ENCODE measurements around the gene LINC01488. TPM values are rescaled to one million over a fixed set of nuclear protein-coding genes. Genes with fewer than 3 reads are reported as not detected.
A peak's percentile ranks its signal among the peaks of the same experiment; 100 is the strongest.

LINC01488 gene
- total RNA-seq, 2 donors from 2014 or later, result not detected

- intact Hi-C loops (cut with DNase I), result no loop called here
- DNase-seq (ENCODE audit: low spot score), result peak; percentile 25
Measured at GRCh38 chr11:69498614-69499175, 17.2 kb downstream of the LINC01488 start.

GRCh38 chr11:69499186-69499917 lies 17.9 kb downstream of the LINC01488 start:
- intact Hi-C loops (cut with DNase I), result no loop called here
- DNase-seq (ENCODE audit: low spot score), result peak; percentile 69

- intact Hi-C loops (cut with DNase I), result loop anchor here in 1 of 2 donors (10.0 kb wide), 1 partner anchor 1905 kb away; no protein-coding TSS in a partner anchor
- no peak for DNase-seq (ENCODE audit: low spot score)
Measured at GRCh38 chr11:69499918-69500284, 18.4 kb downstream of the LINC01488 start.

DNA sequence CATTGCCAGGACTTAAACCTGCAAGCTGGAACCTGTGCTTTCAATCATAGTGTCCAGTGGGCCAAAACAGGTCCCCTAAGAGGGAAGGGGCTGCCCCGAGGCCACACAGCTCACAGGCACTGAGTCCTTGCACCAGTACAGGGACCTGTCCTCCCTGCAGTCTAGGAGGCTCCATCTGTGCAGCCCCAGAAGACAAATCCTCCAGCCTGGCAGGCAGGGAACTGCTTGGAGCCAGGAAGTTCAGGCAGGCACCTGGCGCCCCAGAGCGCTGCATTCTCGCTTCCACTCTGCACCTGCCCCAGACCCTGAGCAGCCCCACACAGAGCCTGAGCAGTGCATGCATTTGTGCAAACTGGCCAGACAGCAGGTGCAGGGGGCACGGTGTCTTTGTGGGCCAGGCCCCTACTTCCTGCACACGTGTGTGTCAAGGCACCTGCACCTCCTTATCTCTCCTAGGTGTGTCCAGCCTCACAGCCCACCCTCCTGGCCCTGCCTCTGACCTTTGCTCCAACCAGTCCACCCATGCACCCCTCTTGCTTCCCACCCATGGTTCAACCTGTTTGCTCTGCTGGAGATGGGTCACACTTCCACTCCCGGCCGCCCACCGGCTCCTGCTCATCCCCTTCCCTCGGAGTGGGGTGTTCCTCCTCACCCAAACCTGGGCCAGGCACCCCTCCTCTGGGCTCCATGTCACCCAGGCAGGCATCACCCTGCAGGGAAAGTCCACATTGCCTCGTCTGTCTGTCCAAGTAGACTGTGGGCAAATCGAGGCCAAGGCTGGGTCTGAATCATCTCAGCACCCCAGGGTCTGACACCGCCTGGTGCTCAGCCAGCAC lies 19.0 kb downstream of the LINC01488 start:
- DNase-seq (ENCODE audit: low spot score), result peak; percentile 72
- intact Hi-C loops (cut with DNase I), result loop anchor here in 1 of 2 donors (10.0 kb wide), 1 partner anchor 1904 kb away; no protein-coding TSS in a partner anchor

GRCh38 chr11:69501121-69501489 lies 19.6 kb downstream of the LINC01488 start:
- intact Hi-C loops (cut with DNase I), result loop anchor here in 1 of 2 donors (10.0 kb wide), 1 partner anchor 1904 kb away; no protein-coding TSS in a partner anchor
- no peak for DNase-seq (ENCODE audit: low spot score)

DNA sequence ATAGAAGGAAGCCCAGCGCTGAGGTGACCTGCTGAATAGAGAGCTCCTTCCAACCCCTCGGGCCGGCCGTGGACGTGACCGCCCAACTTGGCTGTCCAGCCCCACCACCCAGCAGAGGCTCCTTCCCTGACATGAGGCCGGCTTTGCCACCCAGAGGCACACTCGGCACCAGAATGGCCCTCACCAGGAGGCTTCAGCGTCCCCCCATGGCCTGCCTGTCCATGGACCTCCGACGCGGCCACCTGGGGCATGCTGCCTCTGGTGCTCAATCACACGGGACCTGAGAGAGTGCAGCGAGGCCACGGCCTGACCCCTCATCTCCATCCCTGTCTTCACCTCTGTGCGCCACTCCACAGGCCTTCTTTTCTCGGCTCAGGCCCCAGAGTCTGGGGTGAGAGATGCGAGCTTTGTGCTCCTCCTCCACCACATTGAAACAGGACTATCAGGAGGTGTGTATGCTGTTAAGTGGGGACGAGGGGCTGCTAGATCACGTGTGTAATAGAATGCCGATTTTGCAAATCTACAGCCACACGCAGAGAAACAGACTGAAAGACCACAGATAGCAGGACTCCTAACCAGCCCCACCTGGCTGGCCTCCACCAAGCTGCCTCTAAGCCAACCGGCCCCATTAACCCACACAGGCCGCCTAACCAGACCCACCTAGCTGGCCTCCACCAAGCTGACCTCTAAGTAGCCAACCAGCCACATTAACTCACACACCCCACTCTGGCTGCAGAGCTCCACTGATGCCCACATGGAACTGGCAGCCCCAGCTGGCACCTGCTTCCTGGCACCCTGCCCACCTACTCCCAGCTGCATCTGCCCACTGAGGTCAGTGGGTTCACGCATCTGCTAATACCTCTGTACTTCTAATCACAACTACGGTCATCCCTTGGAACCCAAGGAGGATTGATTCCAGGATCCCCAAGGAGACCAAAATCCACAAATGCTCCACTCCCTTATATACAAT lies 20.7 kb downstream of the LINC01488 start:
- intact Hi-C loops (cut with DNase I), result loop anchor here in 1 of 2 donors (10.0 kb wide), 1 partner anchor 1903 kb away; no protein-coding TSS in a partner anchor
- DNase-seq (ENCODE audit: low spot score), result peak; percentile 62

DNA sequence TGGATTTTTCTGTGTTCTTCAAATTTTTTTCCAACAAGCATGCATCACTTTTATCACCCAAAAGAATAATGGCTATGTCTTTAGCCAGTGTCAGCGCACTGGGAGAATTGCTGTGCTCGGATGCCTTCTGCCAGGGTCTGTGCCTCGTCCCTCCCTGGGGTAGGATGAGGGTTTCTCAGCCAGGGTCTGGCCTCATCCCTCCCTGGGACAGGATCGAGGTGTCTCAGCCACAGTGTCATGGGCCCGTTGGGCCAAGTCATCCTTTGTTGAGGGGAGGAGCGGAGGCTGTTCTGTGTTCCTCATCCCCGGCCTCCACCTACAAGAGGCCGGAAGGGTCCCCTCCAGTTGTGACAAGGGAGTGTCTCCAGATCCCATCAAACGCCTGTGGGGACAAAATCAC lies 22.7 kb downstream of the LINC01488 start:
- intact Hi-C loops (cut with DNase I), result loop anchor here in 1 of 2 donors (10.0 kb wide), 1 partner anchor 1901 kb away; no protein-coding TSS in a partner anchor
- DNase-seq (ENCODE audit: low spot score), result peak; percentile 40

GRCh38 chr11:69504576-69505335 lies 23.3 kb downstream of the LINC01488 start:
- intact Hi-C loops (cut with DNase I), result loop anchor here in 1 of 2 donors (10.0 kb wide), 1 partner anchor 1900 kb away; no protein-coding TSS in a partner anchor

GRCh38 chr11:69508974-69509373 lies 27.5 kb downstream of the LINC01488 start:
- DNase-seq (ENCODE audit: low spot score), result peak; percentile 62
- intact Hi-C loops (cut with DNase I), result loop anchor here in 1 of 2 donors (10.0 kb wide), 1 partner anchor 1896 kb away; no protein-coding TSS in a partner anchor

More at GRCh38 chr11:69504576-69505335, 23.3 kb downstream of the LINC01488 start:
- DNase-seq (ENCODE audit: low spot score), result peak; percentile 68

- DNase-seq (ENCODE audit: low spot score), result peak; percentile 61
- intact Hi-C loops (cut with DNase I), result loop anchor here in 1 of 2 donors (10.0 kb wide), 1 partner anchor 1895 kb away; no protein-coding TSS in a partner anchor
Measured at GRCh38 chr11:69509381-69509780, 27.9 kb downstream of the LINC01488 start.

DNA sequence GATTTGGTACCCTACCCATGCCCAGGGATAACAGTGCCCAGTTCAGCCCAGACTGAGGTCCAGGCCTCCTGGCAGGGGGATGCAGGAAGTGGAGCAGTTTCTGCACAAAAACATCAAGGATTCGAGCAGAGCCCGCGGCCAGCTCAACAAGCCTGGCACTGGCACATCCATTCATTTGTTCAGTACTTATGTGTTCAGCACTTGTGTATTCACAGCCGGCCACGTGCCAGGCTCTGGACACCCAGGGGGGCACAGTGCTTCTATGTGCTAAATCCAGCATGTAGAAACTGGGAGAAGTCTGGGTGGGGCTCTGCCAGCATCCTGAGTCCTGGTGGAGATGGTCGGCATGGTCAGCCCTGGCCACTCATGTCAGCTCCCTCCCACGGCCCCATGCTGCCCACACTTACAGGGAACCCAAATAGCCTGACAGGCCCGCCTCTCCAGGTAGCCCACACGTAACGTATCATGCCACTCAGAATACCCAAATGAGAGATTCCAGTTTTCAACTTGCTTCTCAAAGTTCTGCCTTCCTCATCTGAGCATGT lies 28.5 kb downstream of the LINC01488 start:
- peak; percentile 70 for DNase-seq (ENCODE audit: low spot score)
- intact Hi-C loops (cut with DNase I), result loop anchor here in 1 of 2 donors (10.0 kb wide), 1 partner anchor 1895 kb away; no protein-coding TSS in a partner anchor

GRCh38 chr11:69510471-69511357 lies 29.3 kb downstream of the LINC01488 start:
- intact Hi-C loops (cut with DNase I), result no loop called here

GRCh38 chr11:69511358-69512055 lies 30.0 kb downstream of the LINC01488 start:
- intact Hi-C loops (cut with DNase I), result no loop called here
- DNase-seq (ENCODE audit: low spot score), result peak; percentile 57

More at GRCh38 chr11:69510471-69511357, 29.3 kb downstream of the LINC01488 start:
- DNase-seq (ENCODE audit: low spot score), result peak; percentile 78

GRCh38 chr11:69512136-69512535 lies 30.7 kb downstream of the LINC01488 start:
- peak; percentile 70 for DNase-seq (ENCODE audit: low spot score)
- intact Hi-C loops (cut with DNase I), result no loop called here

DNA sequence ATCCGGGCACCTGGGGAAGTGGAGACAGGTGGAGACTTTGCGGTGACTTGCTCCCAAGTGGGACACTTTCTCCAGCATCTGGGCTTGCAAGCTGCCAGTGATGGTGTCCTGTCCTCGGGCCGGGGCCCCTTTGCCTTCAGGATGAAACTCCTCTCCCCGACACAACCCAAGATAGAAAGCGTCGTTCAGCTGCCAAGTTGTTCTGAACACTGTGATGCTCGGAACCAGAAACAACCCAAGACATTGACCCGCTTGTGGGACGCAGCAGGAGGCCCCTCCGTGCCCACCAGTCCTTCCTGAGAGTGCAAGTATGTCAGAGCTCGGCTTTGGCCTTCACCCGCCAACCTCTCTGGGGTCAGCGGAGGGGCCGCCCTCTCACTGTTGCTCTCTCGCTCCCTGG lies 31.3 kb downstream of the LINC01488 start:
- DNase-seq (ENCODE audit: low spot score), result peak; percentile 76
- intact Hi-C loops (cut with DNase I), result no loop called here

DNA sequence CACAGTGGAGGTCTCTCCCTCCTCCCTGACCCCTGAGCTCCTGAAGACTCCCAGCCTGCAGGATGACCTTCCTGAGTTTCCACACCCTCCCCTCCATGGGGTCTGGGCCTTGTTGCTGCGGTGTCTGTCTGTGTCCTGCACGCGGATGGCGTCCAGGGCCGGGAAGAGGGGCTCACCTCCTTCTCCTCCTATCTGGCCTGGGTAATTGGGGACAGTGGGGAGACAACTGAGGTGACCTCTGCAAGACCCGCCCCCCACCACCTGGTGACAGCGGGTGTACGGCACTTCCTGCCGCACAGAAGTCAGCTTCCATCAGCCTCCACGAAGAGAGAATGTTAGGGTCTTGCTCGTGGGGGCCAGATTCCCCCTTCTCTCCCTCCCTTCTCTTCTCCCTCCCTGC lies 31.7 kb downstream of the LINC01488 start:
- intact Hi-C loops (cut with DNase I), result no loop called here
- no peak for DNase-seq (ENCODE audit: low spot score)
